GM12865 (cell line): Measurements from ENCODE around the gene OSBPL10.

Experiments used
- DNase-seq: peaks from one replicate; pipeline ENCODE4 v3.0.0; 2010; ENCODE audit warnings: low read depth
- H3K4me3 ChIP-seq: 2 replicates; pipeline ENCODE4 v1.5.1; 2011; ENCODE audit warnings: mild to moderate bottlenecking, low read depth, low read length, control low read depth
- CTCF ChIP-seq: IDR thresholded peaks from 2 replicates; pipeline ENCODE4 v1.5.1; 2011; ENCODE audit warnings: low read length, control low read depth, low read depth, inconsistent platforms; ENCODE audit not compliant: insufficient read depth; ENCODE audit errors: missing control alignments

Gene OSBPL10

GRCh38 chr3:31680072-31680870 is 300.8 kb downstream of the OSBPL10 start:
- TF ChIP-seq CTCF: no peak
- no peak for DNase-seq
- H3K4me3 ChIP-seq: no peak overlapping the region

GRCh38 chr3:31676556-31676955 is 304.5 kb downstream of the OSBPL10 start:
- DNase-seq: no peak
- no peak overlapping the region for H3K4me3 ChIP-seq
- no peak for TF ChIP-seq CTCF

GRCh38 chr3:31673950-31674349 is 307.1 kb downstream of the OSBPL10 start:
- no peak for DNase-seq
- H3K4me3 ChIP-seq: no peak overlapping the region
- no peak for TF ChIP-seq CTCF

GRCh38 chr3:31671976-31672375 is 309.1 kb downstream of the OSBPL10 start:
- DNase-seq: no peak
- no peak for TF ChIP-seq CTCF
- H3K4me3 ChIP-seq: no peak overlapping the region

- no peak overlapping the region for H3K4me3 ChIP-seq
- DNase-seq: no peak
- TF ChIP-seq CTCF: no peak
These were observed 309.6 kb downstream of the OSBPL10 start for GRCh38 chr3:31671451-31671850.

GRCh38 chr3:31670722-31671121 is 310.3 kb downstream of the OSBPL10 start:
- H3K4me3 ChIP-seq: no peak overlapping the region
- no peak for DNase-seq
- no peak for TF ChIP-seq CTCF

- DNase-seq: no peak
- TF ChIP-seq CTCF: no peak
- no peak overlapping the region for H3K4me3 ChIP-seq
These were observed 310.9 kb downstream of the OSBPL10 start for GRCh38 chr3:31670136-31670535.
